Neural cell (in vitro differentiated cells): ENCODE results near the gene FAU. TPM values are rescaled to one million over a fixed set of nuclear protein-coding genes. Genes with fewer than 3 reads are reported as not detected.
A peak's percentile ranks its signal among the peaks of the same experiment; 100 is the strongest.

Source experiments
- H2AFZ ChIP-seq: fragments of 200-600, 300-800 bp; sonication (generic), shearing (Covaris generic); 2 replicates; pipeline ENCODE4 v1.6.0; 2014; ENCODE audit warnings: low read depth, mild to moderate bottlenecking, antibody characterized with exemption, low read length, moderate library complexity
- H3F3A ChIP-seq: fragments of 200-600 bp; shearing (Covaris generic); 2 replicates; pipeline ENCODE4 v1.6.1; 2016; ENCODE audit warnings: mild to moderate bottlenecking, moderate library complexity, mixed read lengths, antibody characterized with exemption, low read length; ENCODE audit not compliant: insufficient read depth, poor library complexity, severe bottlenecking
- H3K27ac ChIP-seq: fragments of 200-600, 300-800 bp; sonication (generic), shearing (Covaris generic); 2 replicates; pipeline ENCODE4 v1.5.1; 2014; ENCODE audit warnings: mild to moderate bottlenecking, low read length, moderate library complexity
- H3K27me3 ChIP-seq: fragments of 300-800, 200-600 bp; sonication (generic), shearing (Covaris generic); 2 replicates; pipeline ENCODE4 v1.6.0; 2014; ENCODE audit warnings: mild to moderate bottlenecking, low read depth, low read length, moderate library complexity; ENCODE audit not compliant: insufficient read depth
- H3K36me3 ChIP-seq: fragments of 300-800, 200-600 bp; sonication (generic), shearing (Covaris generic); 2 replicates; pipeline ENCODE4 v1.5.1; 2014; ENCODE audit warnings: mild to moderate bottlenecking, antibody characterized with exemption, low read length, moderate library complexity; ENCODE audit not compliant: insufficient read depth
- H3K4me2 ChIP-seq: fragments of 300-800, 200-600 bp; sonication (generic), shearing (Covaris generic); 2 replicates; pipeline ENCODE4 v1.6.0; 2014; ENCODE audit warnings: mild to moderate bottlenecking, low read length
- H3K4me3 ChIP-seq: fragments of 300-800, 200-600 bp; sonication (generic), shearing (Covaris generic); 2 replicates; pipeline ENCODE4 v1.5.1; 2014; ENCODE audit warnings: mild to moderate bottlenecking, low read length, moderate library complexity
- H3K79me2 ChIP-seq: fragments of 200-600 bp; shearing (Covaris generic); replicated peaks from 2 replicates; pipeline ENCODE4 v1.6.0; 2014; ENCODE audit warnings: mild to moderate bottlenecking, low read length, moderate library complexity; ENCODE audit not compliant: insufficient read depth
- H3K9ac ChIP-seq: fragments of 300-800, 200-600 bp; sonication (generic), shearing (Covaris generic); 2 replicates; pipeline ENCODE4 v1.6.1; 2016; ENCODE audit warnings: mild to moderate bottlenecking, low read length, mixed read lengths
- H3K9me2 ChIP-seq: fragments of 200-600 bp; shearing (Covaris generic); 2 replicates; pipeline ENCODE4 v1.6.1; 2016; ENCODE audit warnings: mild to moderate bottlenecking, low read length, mixed read lengths; ENCODE audit not compliant: insufficient read depth
- H3K9me3 ChIP-seq: fragments of 200-600, 300-800 bp; sonication (generic), shearing (Covaris generic); 2 replicates; pipeline ENCODE4 v1.6.1; 2016; ENCODE audit warnings: mild to moderate bottlenecking, mixed run types, low read length, moderate library complexity, mixed read lengths
- H4K20me1 ChIP-seq: fragments of 200-600 bp; shearing (Covaris generic); 2 replicates; pipeline ENCODE4 v1.6.1; 2016; ENCODE audit warnings: mild to moderate bottlenecking, mixed run types; ENCODE audit not compliant: insufficient read depth
- CTCF ChIP-seq: fragments of 450-650 bp; IDR thresholded peaks from 2 replicates; pipeline ENCODE4 v1.5.1; 2014; ENCODE audit warnings: antibody characterized with exemption, mild to moderate bottlenecking, moderate library complexity; ENCODE audit not compliant: poor library complexity, severe bottlenecking
- EP300 ChIP-seq: fragments of 450-650 bp; conservative IDR thresholded peaks from 2 replicates; pipeline ENCODE4 v1.6.1; 2014; ENCODE audit warnings: antibody characterized with exemption, mild to moderate bottlenecking, moderate library complexity; ENCODE audit not compliant: poor library complexity, severe bottlenecking
- EZH2 ChIP-seq: fragments of 200-600, 300-800 bp; shearing (Covaris generic), sonication (generic); IDR thresholded peaks from 2 replicates; pipeline ENCODE4 v1.6.1; 2014; ENCODE audit warnings: antibody characterized with exemption, low read length, borderline replicate concordance, mild to moderate bottlenecking; ENCODE audit not compliant: insufficient read depth, poor library complexity, severe bottlenecking
- MXI1 ChIP-seq: fragments of 450-650 bp; conservative IDR thresholded peaks from 2 replicates; pipeline ENCODE4 v1.6.1; 2014; ENCODE audit warnings: antibody characterized with exemption, mild to moderate bottlenecking; ENCODE audit not compliant: poor library complexity, severe bottlenecking
- POLR2AphosphoS5 ChIP-seq: IDR thresholded peaks from 2 replicates; pipeline ENCODE4 v1.6.1; 2012
- RAD21 ChIP-seq: fragments of 450-650 bp; conservative IDR thresholded peaks from 2 replicates; pipeline ENCODE4 v1.6.1; 2014; ENCODE audit warnings: antibody characterized with exemption, mild to moderate bottlenecking, moderate library complexity
- REST ChIP-seq: IDR thresholded peaks from 2 replicates; pipeline ENCODE4 v1.6.1; 2012; ENCODE audit warnings: borderline replicate concordance
- SMC3 ChIP-seq: fragments of 450-650 bp; conservative IDR thresholded peaks from 2 replicates; pipeline ENCODE4 v1.6.1; 2014; ENCODE audit warnings: antibody characterized with exemption, mild to moderate bottlenecking, moderate library complexity; ENCODE audit not compliant: poor library complexity
- TAF1 ChIP-seq: IDR thresholded peaks from 2 replicates; pipeline ENCODE4 v1.6.1; 2012; ENCODE audit warnings: low read depth
- polyA plus RNA-seq: library from polyadenylated mRNA; depleted of rRNA; stranded (reverse); fragments of >200 nt; gene quantifications from 2 replicates; pipeline ENCODE4 v1.2.3, GENCODE V29; 2014

The FAU gene
- polyA plus RNA-seq, 1 donor from 2014 or later: 420 TPM

GRCh38 chr11:65134952-65135632, 13.2 kb upstream of the FAU start:
- H4K20me1 ChIP-seq: no peaks in the 10 kb centered on the region
- peak overlapping the region; percentile 97 for H3K9ac ChIP-seq
- peak overlapping the region; percentile 87 for H2AFZ ChIP-seq
- H3K27ac ChIP-seq: peak overlapping the region; percentile 98
- H3K79me2 ChIP-seq: peaks cover 16% of the 10 kb centered on the region
- H3K9me3 ChIP-seq: no peaks in the 10 kb centered on the region
- no peaks in the 10 kb centered on the region for H3K27me3 ChIP-seq
- H3K4me2 ChIP-seq: peak overlapping the region; percentile 92
- no peaks in the 10 kb centered on the region for H3K36me3 ChIP-seq
- H3F3A ChIP-seq: peaks cover 5% of the 10 kb centered on the region
- H3K4me3 ChIP-seq: peak overlapping the region; percentile 100
- TF ChIP-seq SMC3 (peak; percentile 25), POLR2AphosphoS5 (peak; percentile 73), EP300 (no peak), TAF1 (peak; percentile 84), EZH2 (no peak), RAD21 (peak; percentile 21), MXI1 (peak; percentile 69), CTCF (no peak), REST (peak; percentile 7)
- no peaks in the 10 kb centered on the region for H3K9me2 ChIP-seq

- no peaks in the 10 kb centered on the region for H3K27me3 ChIP-seq
- H3K4me2 ChIP-seq: peak within 1 kb of the TSS; percentile 95
- peak within 1 kb of the TSS; percentile 98 for H3K27ac ChIP-seq
- H3K4me3 ChIP-seq: peak within 1 kb of the TSS; percentile 100
- no peaks in the 10 kb centered on the region for H3K9me3 ChIP-seq
- no peaks in the 10 kb centered on the region for H3K36me3 ChIP-seq
- peak; percentile 97 for TF ChIP-seq POLR2AphosphoS5
- peak; percentile 76 for TF ChIP-seq EP300
- TF ChIP-seq TAF1: peak; percentile 48
- peak; percentile 29 for TF ChIP-seq REST
- peak; percentile 79 for TF ChIP-seq MXI1
- no peak for TF ChIP-seq EZH2
- TF ChIP-seq RAD21: no peak
- peak; percentile 20 for TF ChIP-seq SMC3
- TF ChIP-seq CTCF: peak; percentile 22
- peak within 1 kb of the TSS; percentile 97 for H3K9ac ChIP-seq
- no peaks in the 10 kb centered on the region for H4K20me1 ChIP-seq
- peak within 1 kb of the TSS; percentile 87 for H2AFZ ChIP-seq
- no peaks in the 10 kb centered on the region for H3K9me2 ChIP-seq
- peaks cover 16% of the 10 kb centered on the region for H3K79me2 ChIP-seq
- H3F3A ChIP-seq: peaks cover 5% of the 10 kb centered on the region
Measured at GRCh38 chr11:65134240-65134951, 12.5 kb upstream of the FAU start, which contains the start of gene SYVN1. Gene SYVN1 (minus strand): TSS chr11:65134519. CDS start chr11:65133601, 918 bp downstream.
